ENCODE results near the gene NXT1. TPM values are rescaled to one million over a fixed set of nuclear protein-coding genes. Genes with fewer than 3 reads are reported as not detected.

NXT1 gene
- total and polyA plus RNA-seq, 11 donors = 4.2 to 20.1 (median 9.1) TPM

- Histone ChIP-seq H3K9me3 (no peaks in the 10 kb centered on the region), H3K4me1 (peaks cover 0 to 51% (median 28%) of the 10 kb centered on the region in 12 donors), H3K4me3 (peak overlapping the region; percentile 46 to 84 (median 67)), H3K27me3 (no peaks in the 10 kb centered on the region), H3K27ac (peak overlapping the region; percentile 85 to 100 (median 97)), H3K36me3 (peaks cover 0 to 23% (median 17%) of the 10 kb centered on the region in 9 donors)
- DNase-seq (peak; percentile 100), ATAC-seq (peak; percentile 82 to 90 (median 89))
- intact Hi-C loops (cut with DNase I) = loop anchor here in 3 of 10 donors (1.0 to 10.0 kb wide), 4 partner anchors 8 to 247 kb away; partner anchors contain the start of genes CST9 (in 1 of the 3), NAPB (in 1 of the 3) and NXT1 (in 1 of the 3)
- WGBS, 4 donors = 0% methylated on average over 31 to 71 of the region's 71 CpGs
- TF ChIP-seq CTCF (IDR thresholded peaks at IDR 0.05) (peak in 2 of 12 donors; percentile 21 to 29), POLR2A (IDR thresholded peaks at IDR 0.05) (peak in 1 of 2 donors; percentile 80)
These were observed 7.4 kb downstream of the NXT1 start for GRCh38 chr20:23357767-23358562.

DNA sequence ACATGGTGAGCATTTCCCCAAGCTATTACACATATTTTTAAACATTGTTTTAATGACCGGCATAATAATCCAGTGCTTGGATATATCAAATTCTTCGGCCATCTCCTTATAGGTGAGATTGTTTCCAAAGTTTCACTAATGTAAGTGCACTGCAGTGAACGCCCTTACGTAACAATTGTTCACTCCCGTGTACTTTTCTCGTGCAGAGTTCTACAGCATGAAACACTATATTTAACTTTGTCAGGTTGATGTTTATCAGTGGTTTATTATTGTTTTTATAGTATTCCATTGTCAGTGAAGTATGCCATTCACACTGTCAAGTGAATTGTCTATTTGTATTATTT is 7.9 kb downstream of the NXT1 start:
- TF ChIP-seq CTCF (IDR thresholded peaks at IDR 0.05) (peak in 1 of 12 donors; percentile 10), POLR2A (IDR thresholded peaks at IDR 0.05) (no peak)
- Histone ChIP-seq H3K9me3 (no peaks in the 10 kb centered on the region), H3K4me1 (peaks cover 3 to 56% (median 34%) of the 10 kb centered on the region in 12 donors), H3K36me3 (peaks cover 0 to 22% (median 17%) of the 10 kb centered on the region in 9 donors), H3K4me3 (peak overlapping the region in 11 of 12 donors; percentile 46 to 84 (median 70)), H3K27ac (peak overlapping the region in 11 of 12 donors; percentile 95 to 100 (median 97)), H3K27me3 (no peaks in the 10 kb centered on the region)
- DNase-seq = no peak
- intact Hi-C loops (cut with DNase I) = loop anchor here in 3 of 10 donors (1.0 to 10.0 kb wide), 4 partner anchors 8 to 246 kb away; partner anchors contain the start of genes CST9 (in 1 of the 3), NAPB (in 1 of the 3) and NXT1 (in 1 of the 3)
- WGBS, 4 donors = 18 to 30% (median 20%) methylated on average over 6 of the region's 6 CpGs
- no peak for ATAC-seq

- WGBS, 4 donors = 46 to 56% (median 49%) methylated on average over 7 of the region's 7 CpGs
- Histone ChIP-seq H3K27me3 (no peaks in the 10 kb centered on the region), H3K4me3 (peak overlapping the region in 5 of 12 donors; percentile 64 to 84 (median 72)), H3K4me1 (peaks cover 3 to 62% (median 38%) of the 10 kb centered on the region in 12 donors), H3K9me3 (no peaks in the 10 kb centered on the region), H3K36me3 (peaks cover 0 to 16% (median 14%) of the 10 kb centered on the region in 9 donors), H3K27ac (peak overlapping the region in 11 of 12 donors; percentile 95 to 100 (median 97))
- ATAC-seq (no peak), DNase-seq (no peak)
- no peak for TF ChIP-seq CTCF (IDR thresholded peaks at IDR 0.05)
- no peak for TF ChIP-seq POLR2A (IDR thresholded peaks at IDR 0.05)
- intact Hi-C loops (cut with DNase I) = loop anchor here in 3 of 10 donors (1.0 to 10.0 kb wide), 4 partner anchors 9 to 246 kb away; partner anchors contain the start of genes CST9 (in 1 of the 3), NAPB (in 1 of the 3) and NXT1 (in 1 of the 3)
These were observed 8.5 kb downstream of the NXT1 start for GRCh38 chr20:23358923-23359593.

Measured in heart left ventricle (tissue), 16 donors.